ENCODE data around the gene STARD5. TPM values are rescaled to one million over a fixed set of nuclear protein-coding genes. Genes with fewer than 3 reads are reported as not detected.

STARD5 gene
- total RNA-seq, 1 donor from 2014 or later, result 2.4 TPM

DNA sequence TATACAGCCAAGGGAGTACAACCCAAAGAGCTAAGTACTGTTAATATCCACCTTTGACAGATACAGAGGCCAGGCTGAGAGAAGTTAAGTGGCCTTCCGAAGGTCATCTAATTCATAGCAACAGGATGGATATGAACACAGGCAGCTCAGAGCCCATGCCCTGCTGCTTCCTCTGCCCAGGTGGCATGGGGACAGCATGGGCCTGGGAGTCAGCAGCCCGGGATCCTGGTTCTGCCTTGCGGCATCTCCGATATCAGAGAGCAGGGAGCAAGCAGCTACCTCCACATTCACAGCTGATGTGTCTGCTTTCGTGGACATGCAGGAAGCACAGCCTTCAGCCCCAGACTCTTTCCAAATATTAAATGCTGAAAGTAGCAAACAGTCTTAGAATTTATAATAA, 55.6 kb downstream of the STARD5 start:
- H3K27me3 Mint-ChIP-seq (ENCODE audit: low read depth), result no peaks in the 10 kb centered on the region
- H3K27ac Mint-ChIP-seq (ENCODE audit: unreplicated experiment), result no peak overlapping the region
- TF ChIP-seq, protein P1, sequence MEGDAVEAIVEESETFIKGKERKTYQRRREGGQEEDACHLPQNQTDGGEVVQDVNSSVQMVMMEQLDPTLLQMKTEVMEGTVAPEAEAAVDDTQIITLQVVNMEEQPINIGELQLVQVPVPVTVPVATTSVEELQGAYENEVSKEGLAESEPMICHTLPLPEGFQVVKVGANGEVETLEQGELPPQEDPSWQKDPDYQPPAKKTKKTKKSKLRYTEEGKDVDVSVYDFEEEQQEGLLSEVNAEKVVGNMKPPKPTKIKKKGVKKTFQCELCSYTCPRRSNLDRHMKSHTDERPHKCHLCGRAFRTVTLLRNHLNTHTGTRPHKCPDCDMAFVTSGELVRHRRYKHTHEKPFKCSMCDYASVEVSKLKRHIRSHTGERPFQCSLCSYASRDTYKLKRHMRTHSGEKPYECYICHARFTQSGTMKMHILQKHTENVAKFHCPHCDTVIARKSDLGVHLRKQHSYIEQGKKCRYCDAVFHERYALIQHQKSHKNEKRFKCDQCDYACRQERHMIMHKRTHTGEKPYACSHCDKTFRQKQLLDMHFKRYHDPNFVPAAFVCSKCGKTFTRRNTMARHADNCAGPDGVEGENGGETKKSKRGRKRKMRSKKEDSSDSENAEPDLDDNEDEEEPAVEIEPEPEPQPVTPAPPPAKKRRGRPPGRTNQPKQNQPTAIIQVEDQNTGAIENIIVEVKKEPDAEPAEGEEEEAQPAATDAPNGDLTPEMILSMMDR (conservative IDR thresholded peaks at IDR 0.05), result no peak

DNA sequence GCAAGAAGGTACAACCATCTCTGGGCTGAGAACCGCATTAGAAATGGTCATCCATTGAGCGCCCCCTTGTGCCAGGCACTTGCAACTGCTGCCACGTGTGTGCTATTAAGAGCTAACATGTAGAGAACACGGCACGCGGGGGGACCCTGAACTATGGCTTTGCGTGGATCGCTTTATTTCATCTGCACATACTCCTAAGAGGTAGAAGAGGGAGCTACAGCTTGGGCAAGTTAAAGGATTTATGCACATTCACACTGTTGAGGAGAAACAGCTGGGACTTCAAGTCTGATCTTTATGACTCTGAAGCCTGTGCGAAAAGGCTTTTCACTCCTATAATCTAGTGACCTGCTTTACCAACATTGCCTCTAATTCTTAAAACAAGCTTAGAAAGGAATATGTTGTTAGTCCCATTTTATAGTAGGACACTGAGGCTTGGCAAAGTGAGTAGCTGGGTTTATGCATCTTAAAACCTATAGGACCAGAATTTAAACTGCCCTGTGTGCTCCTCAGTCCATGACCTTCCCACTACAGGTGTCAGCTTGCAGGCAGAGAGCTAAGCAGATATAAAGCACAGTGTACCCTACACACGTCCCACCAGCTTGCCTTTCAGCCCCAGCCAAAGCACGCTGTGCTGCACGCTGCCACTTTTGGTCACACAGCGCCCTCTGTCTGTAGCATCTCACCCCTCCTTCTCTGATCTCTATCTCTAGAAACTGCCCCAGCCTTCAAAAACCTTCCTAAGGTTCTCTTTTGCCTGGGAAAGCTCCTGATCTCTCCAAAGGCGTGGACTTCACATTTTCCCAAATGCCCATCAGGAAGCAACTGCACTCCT, 57.8 kb downstream of the STARD5 start:
- peaks cover 22% of the 10 kb centered on the region for H3K4me1 Mint-ChIP-seq
- TF ChIP-seq, protein P1 (conservative IDR thresholded peaks at IDR 0.05), result peak; percentile 76
- peak overlapping the region; percentile 58 for H3K4me3 Mint-ChIP-seq
- no peaks in the 10 kb centered on the region for H3K9me3 Mint-ChIP-seq
- no peak overlapping the region for H3K27ac Mint-ChIP-seq (ENCODE audit: unreplicated experiment)
- no peaks in the 10 kb centered on the region for H3K36me3 Mint-ChIP-seq (ENCODE audit: low read depth)
- DNase-seq (ENCODE audit: low read depth, low spot score), result peak; percentile 92
- no peaks in the 10 kb centered on the region for H3K27me3 Mint-ChIP-seq (ENCODE audit: low read depth)

More for the DNA sequence above, 55.6 kb downstream of the STARD5 start:
- no peak overlapping the region for H3K4me3 Mint-ChIP-seq
- no peaks in the 10 kb centered on the region for H3K36me3 Mint-ChIP-seq (ENCODE audit: low read depth)
- no peaks in the 10 kb centered on the region for H3K9me3 Mint-ChIP-seq
- DNase-seq (ENCODE audit: low read depth, low spot score), result no peak
- peaks cover 22% of the 10 kb centered on the region for H3K4me1 Mint-ChIP-seq

DNA sequence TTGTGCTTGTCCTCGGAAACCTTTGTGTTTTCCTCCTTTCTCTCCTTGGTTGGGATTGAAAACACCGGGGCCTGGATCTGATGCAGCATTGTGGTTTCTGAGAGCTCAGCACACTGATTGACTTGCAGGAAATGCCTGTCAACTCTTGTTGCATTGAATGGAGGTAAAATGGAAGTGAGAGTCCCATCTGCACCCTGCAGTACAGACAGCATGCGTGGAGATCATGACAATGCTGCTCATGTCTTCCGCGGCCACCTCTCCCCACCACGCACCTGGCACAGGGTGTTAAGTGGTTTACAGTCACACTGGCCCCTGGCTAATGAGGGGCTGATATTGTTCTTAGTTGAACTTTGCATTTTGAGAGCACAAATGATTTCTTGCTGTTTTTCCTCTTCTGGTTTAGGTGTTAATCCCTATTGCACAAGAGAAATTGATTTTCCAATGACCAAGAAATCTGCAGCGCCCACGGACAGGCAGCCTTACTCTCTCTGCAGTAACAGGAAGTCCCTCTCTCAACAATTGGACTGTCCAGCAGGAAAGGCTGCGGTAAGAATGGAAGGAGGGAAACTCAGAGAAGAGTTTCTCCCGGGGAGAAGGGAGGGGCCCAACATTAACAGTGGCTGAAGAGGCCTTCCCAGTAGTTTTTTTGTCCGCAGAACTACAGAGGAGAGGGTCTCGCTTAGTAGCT, 58.5 kb downstream of the STARD5 start:
- DNase-seq (ENCODE audit: low read depth, low spot score), result no peak
- peaks cover 17% of the 10 kb centered on the region for H3K4me1 Mint-ChIP-seq
- H3K27me3 Mint-ChIP-seq (ENCODE audit: low read depth), result no peaks in the 10 kb centered on the region
- no peak overlapping the region for H3K4me3 Mint-ChIP-seq
- no peaks in the 10 kb centered on the region for H3K36me3 Mint-ChIP-seq (ENCODE audit: low read depth)
- no peaks in the 10 kb centered on the region for H3K9me3 Mint-ChIP-seq
- TF ChIP-seq, protein P1 (conservative IDR thresholded peaks at IDR 0.05), result no peak
- H3K27ac Mint-ChIP-seq (ENCODE audit: unreplicated experiment), result no peak overlapping the region

DNA sequence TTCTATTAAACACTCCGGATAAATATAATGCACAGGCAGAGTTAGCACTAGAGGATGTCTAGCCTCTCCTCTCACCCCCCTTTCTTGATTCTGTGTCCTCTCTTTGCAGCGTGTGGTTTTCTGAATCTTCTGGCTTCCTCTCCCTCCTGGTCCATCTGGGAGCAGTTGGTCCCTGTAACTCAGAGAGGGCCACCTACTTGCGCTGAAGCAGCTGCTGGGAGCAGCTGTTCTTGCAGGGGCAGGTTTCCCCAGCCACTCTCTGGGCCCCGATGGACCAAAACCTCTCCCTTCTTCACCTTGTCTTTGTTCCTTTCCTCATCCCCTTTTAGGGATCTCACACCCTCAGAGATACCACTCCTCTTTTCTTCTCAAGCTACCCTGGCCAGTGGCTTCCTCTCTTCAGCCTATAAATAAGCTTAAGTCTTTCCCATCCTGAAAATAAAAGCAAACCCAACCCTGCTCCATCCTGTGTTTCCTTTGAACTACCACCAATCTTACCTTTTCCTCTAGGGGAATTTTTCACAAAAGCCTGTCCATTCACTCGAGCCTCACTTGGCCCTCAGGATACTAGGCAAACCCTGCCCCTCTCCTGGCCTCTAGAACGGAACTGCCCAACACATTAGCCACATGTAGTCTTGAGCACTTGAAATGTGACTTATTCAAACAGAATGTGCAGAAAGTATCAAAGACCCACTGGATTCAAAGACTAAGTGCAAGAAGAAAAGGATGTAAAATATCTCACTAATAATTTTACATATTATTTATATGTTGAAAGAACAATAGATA, 59.7 kb downstream of the STARD5 start:
- DNase-seq (ENCODE audit: low read depth, low spot score), result no peak
- H3K27me3 Mint-ChIP-seq (ENCODE audit: low read depth), result no peaks in the 10 kb centered on the region
- H3K36me3 Mint-ChIP-seq (ENCODE audit: low read depth), result no peaks in the 10 kb centered on the region
- H3K27ac Mint-ChIP-seq (ENCODE audit: unreplicated experiment), result peak overlapping the region; percentile 23
- H3K4me1 Mint-ChIP-seq, result peaks cover 17% of the 10 kb centered on the region
- TF ChIP-seq, protein P1 (conservative IDR thresholded peaks at IDR 0.05), result no peak
- H3K9me3 Mint-ChIP-seq, result no peaks in the 10 kb centered on the region
- no peak overlapping the region for H3K4me3 Mint-ChIP-seq

DNA sequence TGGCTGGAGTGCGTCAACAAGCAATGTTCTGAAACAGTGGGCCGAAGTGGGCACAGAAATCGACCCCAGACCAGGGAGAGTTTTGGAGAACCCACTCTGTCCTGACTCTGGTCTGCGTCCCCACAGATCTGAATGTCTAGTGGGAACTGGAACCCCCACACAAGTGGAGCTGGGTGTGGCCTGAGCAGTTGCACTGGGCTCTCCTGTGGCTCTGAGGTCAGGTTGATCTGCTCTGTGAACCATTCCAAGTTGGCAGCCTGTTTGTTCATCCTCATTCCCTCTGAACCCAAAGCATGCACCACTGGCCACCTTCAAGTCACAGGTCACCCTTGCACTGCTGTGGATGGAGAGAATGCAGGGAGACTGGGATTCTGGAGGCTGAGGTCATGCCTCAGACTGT, 60.5 kb downstream of the STARD5 start:
- Mint-ChIP-seq H3K4me3 (no peak overlapping the region), H3K9me3 (no peaks in the 10 kb centered on the region), H3K27me3 (ENCODE audit: low read depth) (no peaks in the 10 kb centered on the region), H3K4me1 (peaks cover 17% of the 10 kb centered on the region), H3K36me3 (ENCODE audit: low read depth) (no peaks in the 10 kb centered on the region), H3K27ac (ENCODE audit: unreplicated experiment) (no peak overlapping the region)
- TF ChIP-seq, protein P1 (conservative IDR thresholded peaks at IDR 0.05), result no peak
- DNase-seq (ENCODE audit: low read depth, low spot score), result no peak
